PFSK-1 (cell line): ENCODE data around the gene LRRC28.

ENCODE experiments used
- FOXP2 ChIP-seq: optimal IDR thresholded peaks from 2 replicates; pipeline ENCODE3; 2011; ENCODE audit warnings: borderline replicate concordance, control low read depth, inconsistent platforms; ENCODE audit not compliant: insufficient read depth; ENCODE audit errors: extremely low read length, extremely low read depth
- POLR2AphosphoS5 ChIP-seq: IDR thresholded peaks from 2 replicates; pipeline ENCODE4 v1.6.1; 2012; ENCODE audit warnings: low read depth, mild to moderate bottlenecking, control low read depth, low read length, moderate library complexity
- SIN3A ChIP-seq: IDR thresholded peaks from 2 replicates; pipeline ENCODE4 v1.6.1; 2012; ENCODE audit warnings: mild to moderate bottlenecking, low read length, moderate library complexity, borderline replicate concordance; ENCODE audit not compliant: insufficient read depth
- TAF1 ChIP-seq: IDR thresholded peaks from 2 replicates; pipeline ENCODE4 v1.6.1; 2012; ENCODE audit warnings: low read length, control low read depth, borderline replicate concordance; ENCODE audit not compliant: insufficient read depth

GRCh38 chr15:99366013-99366412 lies 114.7 kb downstream of the LRRC28 start:
- TF ChIP-seq SIN3A (no peak), POLR2AphosphoS5 (no peak), TAF1 (no peak), FOXP2 (no peak)
